HG02852 (cell line): Measurements from ENCODE around the gene VSX1.

Experiments used
- ATAC-seq: cut with Tn5 transposase; IDR thresholded peaks from one replicate; pipeline ENCODE4 v1.9.1; 2021; ENCODE audit warnings: mild to moderate bottlenecking, moderate library complexity; ENCODE audit not compliant: unreplicated experiment

Gene VSX1

DNA sequence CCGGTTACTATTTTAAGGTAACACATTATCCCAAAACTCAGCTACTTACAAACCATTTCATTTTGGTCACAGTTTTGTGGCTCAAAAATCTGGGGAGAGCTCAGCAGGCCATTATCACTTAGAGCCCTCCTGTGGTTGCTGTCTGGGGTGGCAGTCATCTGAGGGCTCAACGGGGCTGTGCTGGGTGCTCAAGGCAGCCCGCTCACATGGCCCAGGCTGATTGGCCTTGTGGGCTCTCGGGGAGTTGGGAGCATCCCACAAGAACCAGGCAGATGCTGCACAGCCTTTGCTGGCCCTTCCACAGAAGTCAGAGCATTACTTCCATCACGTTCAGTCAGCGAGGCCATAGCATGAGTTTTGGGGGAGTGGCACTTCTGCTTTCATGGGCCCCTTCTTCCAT is 6.3 kb upstream of the VSX1 start:
- no peak for ATAC-seq

DNA sequence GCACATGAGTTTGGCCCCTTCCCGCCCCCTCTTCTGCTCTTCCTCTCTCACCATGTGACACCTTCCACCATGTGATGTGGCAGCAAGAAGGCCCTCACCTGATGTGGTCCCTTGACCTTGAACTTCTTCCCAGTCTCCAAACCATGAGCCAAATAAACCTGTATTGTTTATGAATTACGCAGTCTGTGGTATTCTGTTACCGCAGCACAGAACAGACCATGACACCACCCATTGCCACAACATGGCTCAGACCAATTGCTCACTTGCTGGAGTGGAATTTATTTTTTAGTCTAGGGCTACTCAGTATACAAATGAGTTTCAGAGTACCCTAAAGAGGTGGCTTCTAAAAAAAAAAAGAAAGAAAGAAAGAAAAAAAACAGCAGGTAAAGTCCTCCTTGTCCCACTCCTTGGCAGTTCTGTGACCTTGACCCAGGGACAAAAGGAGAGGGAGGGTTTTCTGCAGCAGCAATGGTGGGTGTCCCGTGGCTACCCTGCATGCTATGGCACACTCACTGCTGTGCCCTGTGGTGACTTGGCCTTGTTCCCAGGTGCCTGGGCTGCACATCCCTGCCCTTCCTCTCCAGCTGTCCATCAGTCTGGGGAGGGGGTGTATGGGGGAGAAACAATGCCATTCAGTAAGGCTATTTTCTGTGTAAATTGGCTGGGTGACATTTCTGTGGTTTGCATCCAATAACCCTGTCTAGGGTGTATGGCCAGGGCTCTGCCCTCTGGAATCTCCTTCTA is 5.4 kb upstream of the VSX1 start:
- ATAC-seq: no peak

DNA sequence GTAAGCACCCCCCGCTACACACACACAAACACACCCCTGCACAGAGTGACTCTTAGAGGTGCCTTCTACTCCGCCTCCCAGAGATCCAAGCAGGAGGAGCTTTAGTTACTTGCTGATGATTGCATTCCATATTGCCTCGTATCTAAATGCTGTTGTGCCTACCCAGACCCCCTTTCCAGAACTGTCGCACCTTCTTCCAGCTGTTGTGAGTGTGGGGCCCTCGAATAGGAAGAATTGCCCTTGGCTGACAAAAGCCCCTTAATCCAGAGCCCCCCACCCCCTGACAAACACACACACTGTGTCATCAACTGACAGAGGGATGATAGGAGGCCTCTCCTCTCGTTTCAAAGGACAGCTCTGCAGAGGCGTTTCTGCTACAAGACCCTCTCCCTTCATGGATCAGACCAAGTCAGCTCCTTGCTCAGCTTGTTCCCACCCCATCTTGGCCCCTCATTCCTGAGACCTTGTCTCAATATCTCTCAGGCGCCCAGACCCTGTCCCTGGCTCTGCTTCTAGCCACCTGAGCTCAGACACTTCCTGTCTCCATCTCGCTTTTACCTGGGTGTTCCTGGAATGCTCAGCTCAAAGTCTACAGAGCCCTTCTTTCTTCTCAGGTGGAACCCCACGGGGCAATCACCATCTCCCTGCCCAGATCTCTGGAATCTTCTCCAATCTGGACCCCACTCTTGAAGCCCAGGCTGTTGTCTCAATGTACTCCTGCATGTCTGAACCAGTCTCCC is 4.0 kb upstream of the VSX1 start:
- no peak for ATAC-seq

DNA sequence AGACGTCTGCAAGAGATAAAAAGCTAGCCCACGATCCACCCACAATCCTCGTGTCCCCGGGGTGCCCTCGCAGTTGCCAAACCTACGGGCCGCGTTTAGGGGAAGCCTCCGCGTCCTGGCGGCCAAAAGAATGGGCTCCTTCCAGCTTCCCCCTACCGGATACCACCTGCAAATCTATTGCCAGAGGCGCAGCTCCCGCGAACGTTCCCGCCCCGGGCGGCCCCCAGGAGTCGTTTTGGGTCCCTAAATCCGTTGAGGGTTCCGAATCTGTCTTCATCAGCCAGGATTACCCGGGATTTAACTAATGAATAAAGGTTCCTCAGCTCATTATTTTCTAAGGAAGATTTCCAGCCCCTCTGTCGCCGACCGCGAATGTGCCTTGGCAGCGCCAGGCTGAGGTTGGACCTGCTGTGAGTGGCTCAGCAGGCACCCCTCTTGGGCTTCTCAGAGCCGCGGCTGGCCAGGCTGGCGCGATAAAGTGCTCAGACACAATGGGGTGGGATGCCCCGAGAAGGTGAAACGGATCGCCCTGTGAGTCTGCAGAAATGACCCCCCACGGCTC is 2.8 kb upstream of the VSX1 start:
- no peak for ATAC-seq

DNA sequence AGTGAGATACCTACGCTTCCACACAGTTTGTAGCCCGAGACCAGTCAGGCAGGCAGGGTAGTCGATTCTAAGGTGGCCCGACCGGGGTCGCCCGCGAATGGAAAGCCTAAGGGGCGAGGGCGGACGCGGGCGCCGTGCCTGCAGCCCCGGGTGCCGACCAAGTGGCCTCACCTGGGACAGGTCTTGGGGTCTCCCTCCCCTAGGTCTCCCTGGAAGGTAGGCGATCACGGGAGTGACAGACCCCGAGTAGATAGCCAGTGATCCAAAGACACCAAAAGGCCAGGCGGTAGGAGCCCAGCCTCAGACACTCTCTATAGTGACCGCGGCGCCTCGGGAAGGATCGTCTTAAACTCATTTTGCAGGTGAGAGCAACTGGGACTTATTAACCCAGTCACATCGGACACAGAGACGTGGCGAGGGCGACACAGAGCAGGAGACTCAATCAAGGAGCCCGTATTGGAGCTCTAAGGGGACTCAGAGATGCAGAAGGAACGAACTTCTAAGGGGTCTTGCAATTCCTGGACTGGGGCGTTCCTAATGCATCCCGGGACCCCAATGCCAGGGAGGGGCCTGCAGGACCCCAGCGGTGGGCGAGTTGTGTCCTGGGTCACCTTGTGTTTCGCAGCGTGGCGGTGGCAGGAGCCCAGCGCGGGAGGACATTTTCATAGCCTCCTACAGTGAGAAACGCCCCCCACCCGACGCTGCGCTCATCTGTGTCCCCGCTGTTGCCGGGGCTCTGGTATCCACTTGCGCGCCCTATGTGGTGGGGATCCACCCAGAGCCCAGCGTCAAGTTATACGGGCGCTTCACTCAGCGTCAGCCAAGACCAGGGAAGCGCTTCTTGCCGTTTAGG is 2.1 kb upstream of the VSX1 start:
- ATAC-seq: no peak

DNA sequence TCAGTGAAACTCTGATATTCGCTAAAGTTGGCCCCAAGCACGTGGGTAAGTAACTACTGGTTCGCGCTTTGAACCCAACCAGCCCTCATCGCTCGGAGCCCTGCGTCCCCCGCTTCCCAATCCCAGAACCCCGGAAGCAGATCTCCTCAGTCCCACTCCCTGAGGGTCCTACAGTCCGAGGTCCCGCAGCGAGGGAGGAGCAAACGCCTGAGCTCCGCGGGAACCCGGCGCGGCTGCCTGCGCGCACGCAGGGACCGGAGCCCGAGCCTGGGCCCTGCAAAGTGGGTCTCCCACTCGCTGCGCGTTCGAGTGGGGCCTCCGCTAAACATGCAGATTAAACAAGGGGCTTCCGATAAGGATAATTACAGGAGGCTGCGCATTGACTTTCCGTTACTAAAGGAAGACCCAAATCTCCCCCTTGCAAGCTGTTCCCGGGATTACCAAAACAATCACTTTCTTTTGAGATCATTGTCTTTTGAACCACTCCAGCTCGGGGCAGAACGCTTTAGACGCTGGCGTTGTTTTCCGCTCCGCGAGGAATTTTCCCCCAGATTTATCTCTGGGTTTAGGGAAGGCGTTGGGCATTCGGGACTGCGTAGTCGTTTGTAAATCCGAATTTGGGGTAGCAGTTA is 1.3 kb upstream of the VSX1 start:
- ATAC-seq: no peak

DNA sequence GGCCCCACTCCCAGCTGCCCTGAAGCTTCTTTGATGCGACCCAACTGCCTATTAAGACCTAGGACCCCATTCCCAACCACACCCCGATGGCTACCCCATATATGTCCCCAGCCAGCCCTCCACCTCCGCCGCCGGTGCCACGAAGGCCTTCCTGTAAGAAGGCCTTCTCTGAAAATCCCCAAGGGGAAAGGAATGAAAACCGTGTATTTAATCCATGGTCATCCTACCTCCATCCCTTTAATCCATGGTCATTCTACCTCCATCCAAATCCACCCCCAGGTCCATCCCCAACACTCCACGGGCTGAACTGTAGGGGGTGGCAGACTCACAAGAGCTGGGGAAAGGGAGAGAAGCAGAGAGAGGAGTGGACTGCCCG is 545 bp upstream of the VSX1 start:
- ATAC-seq: no peak

DNA sequence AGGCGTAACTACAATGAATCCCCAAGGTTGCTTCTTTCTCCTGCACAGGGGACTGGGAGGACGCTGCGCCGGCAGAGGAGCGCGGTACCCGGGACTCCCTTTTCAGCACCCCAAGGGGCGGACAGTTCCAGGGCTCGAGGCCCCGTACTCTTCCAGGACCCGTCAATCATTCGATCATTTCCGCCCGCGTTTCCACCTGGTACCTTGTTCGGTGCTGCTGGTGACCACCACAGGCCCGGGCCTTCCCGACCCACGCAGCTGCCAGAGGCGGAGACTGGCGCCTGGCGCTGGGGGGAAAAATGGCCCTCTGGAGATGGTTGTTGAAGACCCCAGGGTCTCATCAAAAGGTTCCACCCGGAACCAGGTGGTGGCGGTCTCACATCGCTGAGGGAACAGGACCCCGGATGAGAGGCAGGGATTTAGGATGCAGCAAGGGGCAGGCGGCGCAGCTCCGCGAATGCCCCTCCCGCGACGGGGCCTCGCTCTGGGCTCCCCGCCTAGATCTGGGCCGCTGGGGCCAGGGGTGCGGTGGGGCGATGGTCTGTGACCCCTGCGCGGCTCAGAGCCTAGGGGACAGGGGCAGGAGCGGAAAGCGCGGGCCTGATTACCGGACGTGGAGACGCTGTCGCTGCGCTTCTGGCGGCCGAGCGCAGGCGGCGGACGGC is 744 bp downstream of the VSX1 start:
- ATAC-seq: no peak

DNA sequence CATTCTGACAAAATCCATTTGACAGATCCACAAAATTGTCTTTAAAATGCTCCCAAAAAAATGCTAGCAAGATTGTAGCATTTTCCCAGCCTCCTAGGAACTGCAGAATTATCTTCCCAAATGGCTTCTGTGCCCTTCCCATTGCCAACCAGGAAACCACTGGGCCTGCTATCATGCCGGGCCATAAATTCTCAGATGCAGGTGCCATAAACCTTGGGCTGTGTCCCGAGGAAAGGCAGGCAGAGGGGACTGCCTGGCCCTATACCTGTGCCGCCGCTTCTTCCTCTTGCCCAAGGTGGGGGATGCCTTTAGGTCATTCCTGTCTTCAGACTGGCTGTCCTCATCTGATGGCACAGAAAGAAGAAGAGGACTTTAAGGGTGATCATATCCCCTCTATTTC is 2.8 kb downstream of the VSX1 start:
- ATAC-seq: no peak

DNA sequence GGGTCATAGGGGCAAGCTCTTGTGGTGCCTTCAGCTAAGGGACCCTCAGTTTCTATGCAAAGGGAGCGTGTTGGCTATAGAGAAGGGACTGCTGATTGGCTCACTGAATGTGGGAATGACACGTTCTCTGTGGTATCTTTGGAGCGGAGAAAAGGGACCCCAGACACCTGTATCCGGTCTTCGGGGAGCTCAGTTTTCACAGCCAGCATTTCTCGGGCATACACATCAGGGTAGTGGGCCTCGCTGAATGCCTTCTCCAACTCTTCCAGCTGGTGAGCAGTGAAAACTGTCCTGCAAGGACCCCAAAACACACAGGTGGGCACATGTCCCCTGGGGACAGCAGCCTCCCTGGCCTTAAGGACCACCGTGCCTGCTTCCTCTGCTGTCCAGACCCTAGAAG is 3.3 kb downstream of the VSX1 start:
- no peak for ATAC-seq

DNA sequence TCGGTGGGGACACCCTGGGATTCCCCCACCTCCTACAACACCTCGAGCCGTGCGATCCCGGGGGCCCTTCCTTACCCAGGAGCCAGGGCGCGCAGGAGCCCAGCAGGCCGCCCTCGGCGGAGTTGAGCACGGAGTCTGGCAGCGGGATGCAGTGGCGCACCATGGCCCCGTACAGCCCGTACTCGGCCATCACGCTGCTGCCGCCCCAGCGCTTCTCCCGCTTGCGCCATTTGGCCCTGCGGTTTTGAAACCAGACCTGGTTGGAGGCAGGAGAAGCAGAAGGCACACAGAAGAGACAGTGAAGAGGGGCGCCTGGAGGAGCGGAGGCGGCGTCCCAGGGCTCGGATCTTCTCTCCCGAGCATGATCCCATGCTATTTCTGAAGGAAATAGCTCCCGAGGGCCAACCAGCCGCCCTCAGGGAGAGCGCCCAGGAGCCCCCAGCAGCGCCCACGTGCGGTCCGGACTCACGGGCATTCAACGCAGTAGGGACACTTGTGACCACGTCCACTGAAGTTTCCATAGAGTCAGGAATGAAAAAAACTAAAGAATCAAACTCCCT is 4.3 kb downstream of the VSX1 start:
- no peak for ATAC-seq

DNA sequence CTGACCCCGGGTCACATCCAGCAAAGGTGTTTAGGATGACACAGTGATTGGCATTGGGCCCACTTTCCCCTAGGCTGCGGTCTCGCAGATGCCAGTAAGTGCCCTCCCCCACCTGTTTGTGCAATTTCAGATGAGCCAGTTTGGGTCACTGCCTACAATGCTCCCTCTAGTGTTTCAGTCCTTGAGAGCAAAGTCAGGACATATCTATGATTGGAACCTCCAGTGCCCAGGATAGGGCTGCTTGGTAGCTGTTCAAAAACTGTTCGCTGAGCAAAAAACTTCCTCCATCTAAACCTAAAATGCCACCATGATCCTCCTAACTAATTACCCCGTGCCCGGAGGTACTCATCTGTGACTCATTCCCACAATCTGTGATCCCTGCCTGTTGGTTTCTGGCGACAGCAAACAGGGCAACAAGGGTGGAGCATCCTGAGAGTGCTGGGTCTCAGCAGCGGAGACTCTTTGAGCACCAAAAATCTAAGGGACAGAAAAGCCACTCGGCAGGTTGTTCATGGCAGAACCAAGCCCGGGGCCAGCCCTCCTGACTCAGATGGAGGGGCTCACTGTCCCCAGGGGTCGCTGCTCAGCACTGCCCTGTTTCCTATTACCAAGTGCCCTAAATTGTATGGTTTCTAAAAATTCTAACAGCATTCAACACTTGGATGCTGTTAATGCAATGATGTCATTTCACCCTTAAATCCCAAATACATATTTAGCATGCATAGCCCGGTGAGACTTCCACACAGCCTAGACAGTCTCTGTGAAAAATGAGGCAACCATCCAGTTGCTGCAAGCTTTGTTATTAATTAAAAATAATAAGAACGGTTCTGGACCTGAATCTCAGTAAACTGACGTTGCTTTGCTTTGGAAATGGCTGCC is 5.0 kb downstream of the VSX1 start:
- ATAC-seq: no peak

DNA sequence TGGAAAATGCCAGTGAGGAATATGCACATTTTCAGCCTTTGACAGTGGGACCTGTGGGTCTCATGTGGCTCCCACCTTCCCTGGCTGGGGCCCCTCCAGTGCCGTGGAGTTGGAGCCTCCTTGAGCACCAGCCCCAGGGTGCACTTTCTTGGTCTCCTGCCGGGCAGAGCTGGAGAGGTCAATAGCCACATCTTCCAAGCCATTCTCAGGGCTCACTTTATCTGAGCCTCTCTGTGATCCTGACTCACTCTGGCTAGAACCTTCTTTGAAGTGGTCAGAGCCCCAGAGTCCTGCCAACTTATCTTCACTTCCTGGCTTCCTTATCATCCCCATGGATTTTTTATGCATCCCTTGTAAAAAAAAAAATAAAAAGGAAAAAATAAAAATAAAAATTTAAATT is 5.7 kb downstream of the VSX1 start:
- no peak for ATAC-seq

DNA sequence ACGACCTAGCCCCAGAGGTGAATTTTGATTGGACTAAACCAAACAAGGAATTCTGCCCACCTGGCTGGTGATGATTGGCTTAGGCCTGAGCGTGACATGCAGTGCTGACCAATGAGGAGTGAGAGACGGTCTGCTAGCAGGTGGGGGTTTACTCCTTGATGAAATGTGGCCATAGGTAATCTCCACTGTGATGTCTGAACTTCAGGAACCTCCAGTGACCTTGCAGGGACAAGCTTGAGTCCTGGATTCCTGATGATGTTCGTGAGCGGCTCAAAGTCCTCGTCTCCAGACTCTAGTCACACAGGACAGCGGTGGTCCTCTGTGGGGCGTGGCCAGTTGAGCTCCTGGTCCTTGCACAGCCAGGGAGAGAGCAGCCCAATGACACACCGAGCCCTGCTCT is 8.4 kb downstream of the VSX1 start:
- ATAC-seq: no peak

DNA sequence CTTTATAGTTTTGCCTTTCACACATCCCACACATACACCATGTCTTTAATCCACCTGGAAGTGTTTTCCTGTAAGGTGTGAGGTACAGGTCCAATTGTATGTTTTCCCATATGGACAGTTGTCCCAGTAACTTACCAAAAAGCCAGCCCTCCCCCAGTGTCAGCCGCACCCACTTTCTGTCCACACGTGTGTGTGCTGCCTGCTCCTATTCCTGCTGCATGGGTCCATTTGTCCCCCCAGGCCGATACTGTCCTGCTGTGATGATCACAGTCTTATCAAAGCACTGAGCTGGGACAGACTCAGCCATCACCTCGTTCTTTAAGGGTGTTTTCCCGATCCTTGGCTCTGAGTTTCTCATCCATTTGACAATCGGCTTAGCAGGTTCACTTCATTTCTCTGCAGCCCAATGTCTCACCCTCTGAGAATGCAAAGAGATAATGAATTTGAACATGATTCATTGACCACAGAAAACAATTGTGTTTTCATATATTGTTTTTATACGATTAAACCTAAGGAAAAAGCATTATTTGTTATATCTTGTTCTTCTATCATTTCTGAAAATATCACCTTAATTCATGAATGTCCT is 9.6 kb downstream of the VSX1 start:
- no peak for ATAC-seq

DNA sequence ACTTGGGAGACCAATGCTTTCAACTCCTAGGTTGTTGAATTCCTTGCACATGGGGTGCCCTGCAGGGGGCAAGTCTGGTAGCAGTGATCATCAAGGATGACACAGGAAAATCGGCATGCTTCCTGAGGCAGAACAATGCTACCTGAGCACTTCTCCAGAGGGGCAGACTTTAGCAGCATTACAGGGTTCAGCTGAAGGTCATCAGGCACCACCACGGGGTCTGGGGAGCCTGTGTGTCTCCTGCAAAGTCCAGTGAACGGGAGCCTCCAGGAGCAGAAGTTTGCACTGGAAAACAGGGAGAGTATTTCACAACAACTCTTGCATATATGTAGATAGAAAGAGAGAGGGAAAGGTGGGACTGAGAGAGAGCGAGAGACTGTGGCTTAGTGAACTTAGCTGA is 10.2 kb downstream of the VSX1 start:
- no peak for ATAC-seq

DNA sequence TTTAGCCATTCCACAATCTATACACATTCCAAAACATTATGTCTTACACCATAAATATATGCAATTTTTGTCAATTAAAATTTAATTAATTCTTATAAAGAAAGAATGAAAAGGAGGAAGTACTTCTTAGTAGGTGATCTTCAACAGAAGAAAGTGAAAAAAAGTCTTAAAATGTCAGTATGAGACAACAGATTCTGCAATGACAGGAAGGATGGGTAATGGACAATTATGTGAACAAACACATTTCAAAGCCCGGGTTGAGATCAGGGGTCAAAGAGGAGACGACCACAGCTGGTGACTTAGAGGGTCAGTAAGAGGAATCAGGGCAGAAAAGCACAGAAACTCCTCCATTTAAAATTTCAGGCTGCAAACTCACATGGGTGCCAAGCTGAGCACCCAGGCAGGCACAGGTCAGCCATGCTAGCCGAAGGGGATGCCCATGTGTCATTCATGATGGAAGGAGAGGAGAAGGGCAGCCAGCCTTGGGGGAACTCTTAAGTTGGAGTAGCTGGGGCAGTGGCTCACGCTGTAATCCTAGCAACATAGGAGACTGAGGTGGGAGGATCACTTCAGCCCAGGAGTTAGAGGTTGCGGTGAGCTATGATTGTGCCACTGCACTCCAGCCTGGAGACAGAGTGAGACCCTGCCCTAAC is 11.0 kb downstream of the VSX1 start:
- ATAC-seq: no peak
